Osteoblast (primary cell): ENCODE data around the gene SH2D6. TPM values are rescaled to one million over a fixed set of nuclear protein-coding genes. Genes with fewer than 3 reads are reported as not detected.

Experiments
- DNase-seq: peaks from one replicate; pipeline ENCODE4 v3.0.0; 2011; ENCODE audit warnings: low spot score, mixed read lengths; ENCODE audit not compliant: insufficient read length; ENCODE audit errors: missing footprints
- H2AFZ ChIP-seq: 2 replicates; pipeline ENCODE4 v1.6.0; 2011; ENCODE audit warnings: mild to moderate bottlenecking, low read length
- H3K27ac ChIP-seq: 2 replicates; pipeline ENCODE4 v1.5.1; 2011; ENCODE audit warnings: mild to moderate bottlenecking, low read depth, low read length, moderate library complexity
- H3K27me3 ChIP-seq: 2 replicates; pipeline ENCODE4 v1.6.0; 2012; ENCODE audit warnings: mild to moderate bottlenecking, control low read depth, inconsistent platforms, low read length, moderate library complexity; ENCODE audit not compliant: insufficient read depth
- H3K36me3 ChIP-seq: 2 replicates; pipeline ENCODE4 v1.5.1; 2011; ENCODE audit warnings: mild to moderate bottlenecking, low read length, control low read depth, moderate library complexity; ENCODE audit not compliant: insufficient read depth
- H3K4me1 ChIP-seq: 2 replicates; pipeline ENCODE4 v1.5.1; 2011; ENCODE audit warnings: mild to moderate bottlenecking, low read length, control low read depth, moderate library complexity; ENCODE audit not compliant: insufficient read depth
- H3K4me2 ChIP-seq: 2 replicates; pipeline ENCODE4 v1.6.0; 2011; ENCODE audit warnings: mild to moderate bottlenecking, low read length; ENCODE audit not compliant: insufficient read depth
- H3K4me3 ChIP-seq: fragments of 200-600 bp; sonication (generic); 3 replicates; pipeline ENCODE4 v1.5.1; 2012; ENCODE audit warnings: mild to moderate bottlenecking, low read length, inconsistent platforms; ENCODE audit not compliant: insufficient read depth
- H3K79me2 ChIP-seq: 2 replicates; pipeline ENCODE4 v1.6.0; 2012; ENCODE audit warnings: mild to moderate bottlenecking, low read length, control low read depth, inconsistent platforms; ENCODE audit not compliant: insufficient read depth
- H3K9me3 ChIP-seq: 2 replicates; pipeline ENCODE4 v1.5.1; 2011; ENCODE audit warnings: low read depth, low read length, control low read depth
- H4K20me1 ChIP-seq: 2 replicates; pipeline ENCODE4 v1.6.0; 2012; ENCODE audit warnings: mild to moderate bottlenecking, low read length, control low read depth; ENCODE audit not compliant: insufficient read depth
- CTCF ChIP-seq: IDR thresholded peaks from 2 replicates; pipeline ENCODE4 v1.5.1; 2011; ENCODE audit warnings: mild to moderate bottlenecking, low read depth, low read length, moderate library complexity; ENCODE audit errors: extremely low read depth
- total RNA-seq: library from RNA; depleted of rRNA; stranded (reverse); fragments of >200 nt; gene quantifications from 2 replicates; pipeline ENCODE4 v1.2.3, GENCODE V29; 2012

Gene SH2D6
- total RNA-seq, 1 donor: under 0.01 TPM

DNA sequence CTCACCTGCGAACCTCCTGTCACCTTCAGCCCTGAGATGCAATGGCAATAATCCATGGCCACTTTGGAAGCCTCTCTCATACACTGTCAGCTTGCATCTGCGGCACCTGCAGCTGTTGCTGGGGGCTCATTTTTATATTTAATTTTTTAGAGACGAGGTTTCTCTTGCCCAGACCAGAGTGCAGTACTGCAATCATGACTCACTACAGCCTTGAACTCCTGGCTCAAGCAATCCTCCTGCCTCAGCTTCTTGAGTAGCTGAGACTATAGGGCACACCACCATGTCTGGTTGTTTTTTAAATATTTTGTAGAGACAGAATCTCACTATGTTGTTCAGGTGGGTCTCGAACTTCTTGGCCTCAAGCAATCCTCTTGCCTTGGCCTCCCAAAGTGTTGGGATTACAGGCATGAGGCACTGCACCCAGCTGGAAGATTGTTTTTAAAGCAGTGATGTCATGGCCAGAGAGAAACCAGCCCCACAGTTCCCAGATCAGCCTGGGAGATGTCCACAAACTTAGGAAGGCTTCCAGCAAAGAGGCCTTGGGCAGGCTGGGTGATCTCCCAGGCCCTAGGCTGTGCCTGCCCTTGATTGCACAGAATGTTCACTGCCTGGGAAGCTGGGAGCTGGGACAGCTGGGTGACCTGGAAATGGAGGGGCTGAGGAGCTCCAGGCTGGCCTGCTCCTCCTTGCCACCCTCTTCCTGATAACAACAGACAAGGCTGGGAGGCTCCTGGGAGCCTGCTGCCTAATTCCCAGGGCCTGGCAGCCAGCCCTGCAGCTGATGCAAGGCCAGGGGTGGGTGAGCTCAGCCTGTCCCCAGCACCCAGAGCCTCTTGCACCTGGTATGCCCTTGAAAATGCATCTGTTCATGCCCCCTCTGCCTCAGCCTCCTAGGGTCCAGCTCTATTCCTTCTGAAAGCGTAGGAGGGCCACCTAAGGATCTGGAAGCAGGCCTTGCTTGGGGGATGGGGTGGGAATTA lies 27.1 kb downstream of the SH2D6 start:
- Histone ChIP-seq H3K79me2 (no peaks in the 10 kb centered on the region), H3K4me3 (peak overlapping the region; percentile 21), H3K36me3 (no peaks in the 10 kb centered on the region), H3K27ac (peak overlapping the region; percentile 90), H3K4me2 (peak overlapping the region; percentile 26), H3K9me3 (no peaks in the 10 kb centered on the region), H2AFZ (peak overlapping the region; percentile 97), H4K20me1 (no peaks in the 10 kb centered on the region), H3K27me3 (no peaks in the 10 kb centered on the region), H3K4me1 (peaks cover 21% of the 10 kb centered on the region)
- no peak for TF ChIP-seq CTCF
- no peak for DNase-seq

- Histone ChIP-seq H2AFZ (peak overlapping the region; percentile 97), H3K79me2 (no peaks in the 10 kb centered on the region), H4K20me1 (no peaks in the 10 kb centered on the region), H3K9me3 (no peaks in the 10 kb centered on the region), H3K27ac (peak overlapping the region; percentile 90), H3K4me2 (no peak overlapping the region), H3K4me1 (peaks cover 21% of the 10 kb centered on the region), H3K4me3 (no peak overlapping the region), H3K27me3 (no peaks in the 10 kb centered on the region), H3K36me3 (no peaks in the 10 kb centered on the region)
- no peak for DNase-seq
- TF ChIP-seq CTCF: no peak
Measured at GRCh38 chr2:85446296-85447221, 28.0 kb downstream of the SH2D6 start.

DNA sequence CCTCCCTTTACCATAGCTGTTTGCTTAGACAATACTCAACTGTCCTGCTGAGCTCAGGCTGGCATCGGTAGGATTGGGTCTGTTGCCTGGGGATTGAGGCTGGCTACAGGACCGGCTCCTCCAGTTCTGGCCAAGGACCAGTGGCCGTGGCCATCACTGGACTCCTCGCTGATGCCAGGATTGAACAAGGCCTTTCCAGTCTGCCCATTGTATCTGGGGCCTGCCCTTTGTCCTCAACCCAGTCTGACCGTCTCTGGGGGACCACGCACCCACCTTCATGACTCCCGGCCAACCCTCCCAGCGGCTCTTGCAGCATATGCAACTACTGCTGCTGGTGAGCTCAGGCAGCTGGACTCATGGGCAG lies 28.7 kb downstream of the SH2D6 start:
- Histone ChIP-seq H3K79me2 (no peaks in the 10 kb centered on the region), H3K4me3 (no peak overlapping the region), H4K20me1 (no peaks in the 10 kb centered on the region), H3K4me1 (peaks cover 21% of the 10 kb centered on the region), H3K9me3 (no peaks in the 10 kb centered on the region), H3K36me3 (no peaks in the 10 kb centered on the region), H3K4me2 (no peak overlapping the region), H2AFZ (no peak overlapping the region), H3K27me3 (no peaks in the 10 kb centered on the region), H3K27ac (no peak overlapping the region)
- no peak for DNase-seq
- no peak for TF ChIP-seq CTCF
